ENCODE results near the gene TBX21. TPM values are rescaled to one million over a fixed set of nuclear protein-coding genes. Genes with fewer than 3 reads are reported as not detected.

The TBX21 gene
- total and polyA plus RNA-seq, 2 experiments from 2014 or later, result not detected

DNA sequence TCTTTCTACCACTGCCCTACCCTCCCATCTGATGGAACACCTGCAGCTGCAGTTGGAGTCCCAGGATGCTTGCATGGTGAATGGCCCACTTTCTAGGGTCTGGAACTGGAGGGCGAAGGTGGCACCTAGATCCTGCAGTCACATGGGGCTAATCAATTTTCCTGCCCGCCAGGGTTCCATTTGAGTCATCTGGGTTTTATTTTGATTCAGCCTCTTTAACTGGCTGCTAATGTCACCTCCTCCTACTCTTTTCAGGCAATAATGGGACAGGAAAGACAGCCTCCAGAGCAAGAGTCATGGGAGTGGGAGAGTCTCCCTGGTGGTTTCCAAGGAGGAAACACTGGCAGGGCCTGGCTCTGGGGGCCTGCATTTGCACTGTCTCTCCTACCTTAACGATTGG lies 42.9 kb upstream of the TBX21 start (continued):
- TF ChIP-seq, protein P1, sequence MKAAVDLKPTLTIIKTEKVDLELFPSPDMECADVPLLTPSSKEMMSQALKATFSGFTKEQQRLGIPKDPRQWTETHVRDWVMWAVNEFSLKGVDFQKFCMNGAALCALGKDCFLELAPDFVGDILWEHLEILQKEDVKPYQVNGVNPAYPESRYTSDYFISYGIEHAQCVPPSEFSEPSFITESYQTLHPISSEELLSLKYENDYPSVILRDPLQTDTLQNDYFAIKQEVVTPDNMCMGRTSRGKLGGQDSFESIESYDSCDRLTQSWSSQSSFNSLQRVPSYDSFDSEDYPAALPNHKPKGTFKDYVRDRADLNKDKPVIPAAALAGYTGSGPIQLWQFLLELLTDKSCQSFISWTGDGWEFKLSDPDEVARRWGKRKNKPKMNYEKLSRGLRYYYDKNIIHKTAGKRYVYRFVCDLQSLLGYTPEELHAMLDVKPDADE (IDR thresholded peaks at IDR 0.05), result no peak
- no peak for TF ChIP-seq POLR2AphosphoS5 (IDR thresholded peaks at IDR 0.05; ENCODE audit: low read depth)

DNA sequence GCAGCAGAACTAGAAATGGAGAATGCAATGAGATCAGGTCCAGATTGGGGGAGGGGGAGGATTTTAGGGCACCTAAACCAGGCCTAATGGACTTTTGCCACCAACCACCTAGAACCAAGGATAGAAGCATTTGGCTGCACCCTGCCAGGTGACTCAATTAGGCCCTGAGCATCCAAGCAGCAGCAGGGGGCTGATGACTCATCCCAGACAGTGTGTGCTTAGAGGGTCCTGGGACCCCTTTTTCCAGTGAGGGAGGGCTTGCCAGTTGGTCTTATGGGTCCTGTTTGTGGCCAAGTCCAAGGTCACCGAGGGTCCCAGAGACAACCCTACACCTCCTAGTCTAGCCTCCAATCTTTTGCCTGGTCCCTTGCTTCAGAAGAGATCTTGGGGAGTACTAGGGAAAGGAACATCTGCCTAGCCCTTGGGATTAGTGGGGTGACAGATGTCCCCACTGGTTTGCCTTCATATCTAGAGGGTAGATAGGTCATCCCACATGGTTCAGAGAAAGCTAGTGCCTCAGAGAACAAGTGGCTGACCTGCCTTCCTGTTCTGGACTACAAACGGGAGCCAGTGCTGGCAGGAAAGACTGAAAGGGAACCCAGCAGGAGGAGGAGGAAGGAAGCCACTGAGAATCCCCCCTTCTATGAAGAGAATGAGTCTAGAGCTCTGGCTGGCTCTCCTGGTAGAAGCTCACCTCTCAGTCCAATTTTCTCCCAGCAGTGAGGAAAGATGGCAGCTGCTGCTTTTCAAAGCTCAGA lies 40.7 kb upstream of the TBX21 start:
- Mint-ChIP-seq H3K27ac (no peak overlapping the region), H3K36me3 (ENCODE audit: low read depth) (no peaks in the 10 kb centered on the region; the same call in 1 of the 3 replicates), H3K4me1 (peaks cover 39% of the 10 kb centered on the region), H3K4me3 (peak overlapping the region; percentile 83), H3K9me3 (no peaks in the 10 kb centered on the region), H3K27me3 (ENCODE audit: insufficient read depth, low read depth, poor library complexity) (peaks cover 11% of the 10 kb centered on the region)
- ATAC-seq, result no peak
- peak overlapping the region; percentile 93; the same call in 1 of the 2 replicates for H3K4me3 ChIP-seq
- H3K79me2 ChIP-seq (replicated peaks; ENCODE audit: insufficient read depth), result no peaks in the 10 kb centered on the region
- H2AFZ ChIP-seq, result no peak overlapping the region; the same call in 1 of the 2 replicates
- DNase-seq (ENCODE audit: low spot score), result no peak
- H3K36me3 ChIP-seq (ENCODE audit: insufficient read depth), result no peaks in the 10 kb centered on the region
- peaks cover 26% of the 10 kb centered on the region for H3K4me1 ChIP-seq (ENCODE audit: insufficient read depth)
- H4K20me1 ChIP-seq (replicated peaks; ENCODE audit: insufficient read depth), result no peaks in the 10 kb centered on the region
- H3K27ac ChIP-seq (ENCODE audit: low read depth), result no peak overlapping the region
- peak overlapping the region; percentile 85 for H3K4me2 ChIP-seq
- H3K9me2 ChIP-seq (ENCODE audit: insufficient read depth), result no peaks in the 10 kb centered on the region
- H3F3A ChIP-seq (replicated peaks; ENCODE audit: low read depth), result 0 out of 2 replicates have a peak, but pooled peaks cover 14% of the 10 kb centered on the region
- H3K27me3 ChIP-seq (ENCODE audit: insufficient read depth), result peaks cover 8% of the 10 kb centered on the region; the same call in 1 of the 2 replicates
- TF ChIP-seq, protein P2, sequence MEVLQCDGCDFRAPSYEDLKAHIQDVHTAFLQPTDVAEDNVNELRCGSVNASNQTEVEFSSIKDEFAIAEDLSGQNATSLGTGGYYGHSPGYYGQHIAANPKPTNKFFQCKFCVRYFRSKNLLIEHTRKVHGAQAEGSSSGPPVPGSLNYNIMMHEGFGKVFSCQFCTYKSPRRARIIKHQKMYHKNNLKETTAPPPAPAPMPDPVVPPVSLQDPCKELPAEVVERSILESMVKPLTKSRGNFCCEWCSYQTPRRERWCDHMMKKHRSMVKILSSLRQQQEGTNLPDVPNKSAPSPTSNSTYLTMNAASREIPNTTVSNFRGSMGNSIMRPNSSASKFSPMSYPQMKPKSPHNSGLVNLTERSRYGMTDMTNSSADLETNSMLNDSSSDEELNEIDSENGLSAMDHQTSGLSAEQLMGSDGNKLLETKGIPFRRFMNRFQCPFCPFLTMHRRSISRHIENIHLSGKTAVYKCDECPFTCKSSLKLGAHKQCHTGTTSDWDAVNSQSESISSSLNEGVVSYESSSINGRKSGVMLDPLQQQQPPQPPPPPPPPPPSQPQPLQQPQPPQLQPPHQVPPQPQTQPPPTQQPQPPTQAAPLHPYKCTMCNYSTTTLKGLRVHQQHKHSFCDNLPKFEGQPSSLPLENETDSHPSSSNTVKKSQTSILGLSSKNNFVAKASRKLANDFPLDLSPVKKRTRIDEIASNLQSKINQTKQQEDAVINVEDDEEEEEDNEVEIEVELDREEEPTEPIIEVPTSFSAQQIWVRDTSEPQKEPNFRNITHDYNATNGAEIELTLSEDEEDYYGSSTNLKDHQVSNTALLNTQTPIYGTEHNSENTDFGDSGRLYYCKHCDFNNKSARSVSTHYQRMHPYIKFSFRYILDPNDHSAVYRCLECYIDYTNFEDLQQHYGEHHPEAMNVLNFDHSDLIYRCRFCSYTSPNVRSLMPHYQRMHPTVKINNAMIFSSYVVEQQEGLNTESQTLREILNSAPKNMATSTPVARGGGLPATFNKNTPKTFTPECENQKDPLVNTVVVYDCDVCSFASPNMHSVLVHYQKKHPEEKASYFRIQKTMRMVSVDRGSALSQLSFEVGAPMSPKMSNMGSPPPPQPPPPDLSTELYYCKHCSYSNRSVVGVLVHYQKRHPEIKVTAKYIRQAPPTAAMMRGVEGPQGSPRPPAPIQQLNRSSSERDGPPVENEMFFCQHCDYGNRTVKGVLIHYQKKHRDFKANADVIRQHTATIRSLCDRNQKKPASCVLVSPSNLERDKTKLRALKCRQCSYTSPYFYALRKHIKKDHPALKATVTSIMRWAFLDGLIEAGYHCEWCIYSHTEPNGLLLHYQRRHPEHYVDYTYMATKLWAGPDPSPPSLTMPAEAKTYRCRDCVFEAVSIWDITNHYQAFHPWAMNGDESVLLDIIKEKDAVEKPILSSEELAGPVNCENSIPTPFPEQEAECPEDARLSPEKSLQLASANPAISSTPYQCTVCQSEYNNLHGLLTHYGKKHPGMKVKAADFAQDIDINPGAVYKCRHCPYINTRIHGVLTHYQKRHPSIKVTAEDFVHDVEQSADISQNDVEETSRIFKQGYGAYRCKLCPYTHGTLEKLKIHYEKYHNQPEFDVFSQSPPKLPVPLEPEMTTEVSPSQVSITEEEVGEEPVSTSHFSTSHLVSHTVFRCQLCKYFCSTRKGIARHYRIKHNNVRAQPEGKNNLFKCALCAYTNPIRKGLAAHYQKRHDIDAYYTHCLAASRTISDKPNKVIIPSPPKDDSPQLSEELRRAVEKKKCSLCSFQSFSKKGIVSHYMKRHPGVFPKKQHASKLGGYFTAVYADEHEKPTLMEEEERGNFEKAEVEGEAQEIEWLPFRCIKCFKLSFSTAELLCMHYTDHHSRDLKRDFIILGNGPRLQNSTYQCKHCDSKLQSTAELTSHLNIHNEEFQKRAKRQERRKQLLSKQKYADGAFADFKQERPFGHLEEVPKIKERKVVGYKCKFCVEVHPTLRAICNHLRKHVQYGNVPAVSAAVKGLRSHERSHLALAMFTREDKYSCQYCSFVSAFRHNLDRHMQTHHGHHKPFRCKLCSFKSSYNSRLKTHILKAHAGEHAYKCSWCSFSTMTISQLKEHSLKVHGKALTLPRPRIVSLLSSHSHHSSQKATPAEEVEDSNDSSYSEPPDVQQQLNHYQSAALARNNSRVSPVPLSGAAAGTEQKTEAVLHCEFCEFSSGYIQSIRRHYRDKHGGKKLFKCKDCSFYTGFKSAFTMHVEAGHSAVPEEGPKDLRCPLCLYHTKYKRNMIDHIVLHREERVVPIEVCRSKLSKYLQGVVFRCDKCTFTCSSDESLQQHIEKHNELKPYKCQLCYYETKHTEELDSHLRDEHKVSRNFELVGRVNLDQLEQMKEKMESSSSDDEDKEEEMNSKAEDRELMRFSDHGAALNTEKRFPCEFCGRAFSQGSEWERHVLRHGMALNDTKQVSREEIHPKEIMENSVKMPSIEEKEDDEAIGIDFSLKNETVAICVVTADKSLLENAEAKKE (CRISPR knock-in tag; IDR thresholded peaks at IDR 0.05), result no peak
- TF ChIP-seq CREB1 (CRISPR knock-in tag; IDR thresholded peaks at IDR 0.05; ENCODE audit: low read depth), result no peak
- TF ChIP-seq JUNB (IDR thresholded peaks at IDR 0.05; ENCODE audit: unreplicated experiment), result no peak
- TF ChIP-seq, protein P1 (IDR thresholded peaks at IDR 0.05), result no peak
- TF ChIP-seq NANOG (IDR thresholded peaks at IDR 0.05; ENCODE audit: borderline replicate concordance), result no peak
- no peak for TF ChIP-seq POLR2AphosphoS5 (IDR thresholded peaks at IDR 0.05; ENCODE audit: low read depth)
- no peak for TF ChIP-seq EZH2phosphoT487 (IDR thresholded peaks at IDR 0.05; ENCODE audit: unreplicated experiment)
- TF ChIP-seq, protein P3, sequence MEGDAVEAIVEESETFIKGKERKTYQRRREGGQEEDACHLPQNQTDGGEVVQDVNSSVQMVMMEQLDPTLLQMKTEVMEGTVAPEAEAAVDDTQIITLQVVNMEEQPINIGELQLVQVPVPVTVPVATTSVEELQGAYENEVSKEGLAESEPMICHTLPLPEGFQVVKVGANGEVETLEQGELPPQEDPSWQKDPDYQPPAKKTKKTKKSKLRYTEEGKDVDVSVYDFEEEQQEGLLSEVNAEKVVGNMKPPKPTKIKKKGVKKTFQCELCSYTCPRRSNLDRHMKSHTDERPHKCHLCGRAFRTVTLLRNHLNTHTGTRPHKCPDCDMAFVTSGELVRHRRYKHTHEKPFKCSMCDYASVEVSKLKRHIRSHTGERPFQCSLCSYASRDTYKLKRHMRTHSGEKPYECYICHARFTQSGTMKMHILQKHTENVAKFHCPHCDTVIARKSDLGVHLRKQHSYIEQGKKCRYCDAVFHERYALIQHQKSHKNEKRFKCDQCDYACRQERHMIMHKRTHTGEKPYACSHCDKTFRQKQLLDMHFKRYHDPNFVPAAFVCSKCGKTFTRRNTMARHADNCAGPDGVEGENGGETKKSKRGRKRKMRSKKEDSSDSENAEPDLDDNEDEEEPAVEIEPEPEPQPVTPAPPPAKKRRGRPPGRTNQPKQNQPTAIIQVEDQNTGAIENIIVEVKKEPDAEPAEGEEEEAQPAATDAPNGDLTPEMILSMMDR (conservative IDR thresholded peaks at IDR 0.05; ENCODE audit: low read depth in 2 of 2), result no peak
- TF ChIP-seq ZNF331 (CRISPR knock-in tag; IDR thresholded peaks at IDR 0.05; ENCODE audit: low read depth), result no peak
- TF ChIP-seq STAT1 (IDR thresholded peaks at IDR 0.05; ENCODE audit: unreplicated experiment), result no peak
- no peak for TF ChIP-seq ZNF114 (CRISPR knock-in tag; IDR thresholded peaks at IDR 0.05)
